VCaP (cell line): ENCODE data around the gene STAT4.

Experiments
- H3K27ac ChIP-seq: fragments of 450-650 bp; 2 replicates; pipeline ENCODE4 v1.5.1; 2017
- TF ChIP-seq, protein P1 (sequence below): fragments of 450-650 bp; conservative IDR thresholded peaks from 2 replicates; pipeline ENCODE4 v1.5.1; 2017; ENCODE audit warnings: mild to moderate bottlenecking, moderate library complexity

The STAT4 gene

DNA sequence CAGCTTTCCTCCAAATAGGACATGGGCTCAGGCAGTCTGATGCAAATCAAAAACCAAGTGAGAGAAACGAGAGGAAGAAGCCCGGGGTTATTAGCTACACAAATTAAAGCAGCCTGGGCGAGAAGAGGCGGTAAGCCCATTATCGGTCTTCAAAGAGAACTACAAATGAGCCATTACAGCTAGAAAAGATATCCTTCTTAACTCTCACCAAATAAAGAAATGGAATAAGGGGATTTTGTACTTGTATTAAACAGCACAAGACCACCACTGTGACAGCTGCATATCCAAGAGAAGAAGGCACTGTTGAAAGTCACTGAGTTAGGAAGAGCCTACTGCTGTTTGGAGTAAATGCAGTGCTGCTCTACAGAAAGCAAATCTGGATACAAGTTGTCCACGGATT lies 169.5 kb downstream of the STAT4 start:
- peak overlapping the region; percentile 93 for H3K27ac ChIP-seq
- TF ChIP-seq, protein P1, sequence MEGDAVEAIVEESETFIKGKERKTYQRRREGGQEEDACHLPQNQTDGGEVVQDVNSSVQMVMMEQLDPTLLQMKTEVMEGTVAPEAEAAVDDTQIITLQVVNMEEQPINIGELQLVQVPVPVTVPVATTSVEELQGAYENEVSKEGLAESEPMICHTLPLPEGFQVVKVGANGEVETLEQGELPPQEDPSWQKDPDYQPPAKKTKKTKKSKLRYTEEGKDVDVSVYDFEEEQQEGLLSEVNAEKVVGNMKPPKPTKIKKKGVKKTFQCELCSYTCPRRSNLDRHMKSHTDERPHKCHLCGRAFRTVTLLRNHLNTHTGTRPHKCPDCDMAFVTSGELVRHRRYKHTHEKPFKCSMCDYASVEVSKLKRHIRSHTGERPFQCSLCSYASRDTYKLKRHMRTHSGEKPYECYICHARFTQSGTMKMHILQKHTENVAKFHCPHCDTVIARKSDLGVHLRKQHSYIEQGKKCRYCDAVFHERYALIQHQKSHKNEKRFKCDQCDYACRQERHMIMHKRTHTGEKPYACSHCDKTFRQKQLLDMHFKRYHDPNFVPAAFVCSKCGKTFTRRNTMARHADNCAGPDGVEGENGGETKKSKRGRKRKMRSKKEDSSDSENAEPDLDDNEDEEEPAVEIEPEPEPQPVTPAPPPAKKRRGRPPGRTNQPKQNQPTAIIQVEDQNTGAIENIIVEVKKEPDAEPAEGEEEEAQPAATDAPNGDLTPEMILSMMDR, result no peak

- TF ChIP-seq, protein P1, result no peak
- peak overlapping the region; percentile 93 for H3K27ac ChIP-seq
Measured at GRCh38 chr2:190980630-190981209, 170.1 kb downstream of the STAT4 start.

GRCh38 chr2:190979906-190980629 lies 170.7 kb downstream of the STAT4 start:
- H3K27ac ChIP-seq, result peak overlapping the region; percentile 93
- TF ChIP-seq, protein P1, result no peak
